Osteoblast (primary cell): ENCODE results near the gene ZNF618. TPM values are rescaled to one million over a fixed set of nuclear protein-coding genes. Genes with fewer than 3 reads are reported as not detected.

Experiments
- DNase-seq: peaks from one replicate; pipeline ENCODE4 v3.0.0; 2011; ENCODE audit warnings: low spot score, mixed read lengths; ENCODE audit not compliant: insufficient read length; ENCODE audit errors: missing footprints
- H2AFZ ChIP-seq: 2 replicates; pipeline ENCODE4 v1.6.0; 2011; ENCODE audit warnings: mild to moderate bottlenecking, low read length
- H3K27ac ChIP-seq: 2 replicates; pipeline ENCODE4 v1.5.1; 2011; ENCODE audit warnings: mild to moderate bottlenecking, low read depth, low read length, moderate library complexity
- H3K27me3 ChIP-seq: 2 replicates; pipeline ENCODE4 v1.6.0; 2012; ENCODE audit warnings: mild to moderate bottlenecking, control low read depth, inconsistent platforms, low read length, moderate library complexity; ENCODE audit not compliant: insufficient read depth
- H3K36me3 ChIP-seq: 2 replicates; pipeline ENCODE4 v1.5.1; 2011; ENCODE audit warnings: mild to moderate bottlenecking, low read length, control low read depth, moderate library complexity; ENCODE audit not compliant: insufficient read depth
- H3K4me1 ChIP-seq: 2 replicates; pipeline ENCODE4 v1.5.1; 2011; ENCODE audit warnings: mild to moderate bottlenecking, low read length, control low read depth, moderate library complexity; ENCODE audit not compliant: insufficient read depth
- H3K4me2 ChIP-seq: 2 replicates; pipeline ENCODE4 v1.6.0; 2011; ENCODE audit warnings: mild to moderate bottlenecking, low read length; ENCODE audit not compliant: insufficient read depth
- H3K4me3 ChIP-seq: fragments of 200-600 bp; sonication (generic); 3 replicates; pipeline ENCODE4 v1.5.1; 2012; ENCODE audit warnings: mild to moderate bottlenecking, low read length, inconsistent platforms; ENCODE audit not compliant: insufficient read depth
- H3K79me2 ChIP-seq: 2 replicates; pipeline ENCODE4 v1.6.0; 2012; ENCODE audit warnings: mild to moderate bottlenecking, low read length, control low read depth, inconsistent platforms; ENCODE audit not compliant: insufficient read depth
- H3K9me3 ChIP-seq: 2 replicates; pipeline ENCODE4 v1.5.1; 2011; ENCODE audit warnings: low read depth, low read length, control low read depth
- H4K20me1 ChIP-seq: 2 replicates; pipeline ENCODE4 v1.6.0; 2012; ENCODE audit warnings: mild to moderate bottlenecking, low read length, control low read depth; ENCODE audit not compliant: insufficient read depth
- CTCF ChIP-seq: IDR thresholded peaks from 2 replicates; pipeline ENCODE4 v1.5.1; 2011; ENCODE audit warnings: mild to moderate bottlenecking, low read depth, low read length, moderate library complexity; ENCODE audit errors: extremely low read depth
- total RNA-seq: library from RNA; depleted of rRNA; stranded (reverse); fragments of >200 nt; gene quantifications from 2 replicates; pipeline ENCODE4 v1.2.3, GENCODE V29; 2012

Gene ZNF618
- total RNA-seq, 1 donor, result 10.1 TPM

GRCh38 chr9:113949571-113950078 lies 73.5 kb downstream of the ZNF618 start:
- no peak for TF ChIP-seq CTCF
- Histone ChIP-seq H3K4me3 (no peak overlapping the region), H3K27ac (no peak overlapping the region), H3K9me3 (no peaks in the 10 kb centered on the region), H3K36me3 (no peaks in the 10 kb centered on the region), H3K4me2 (no peak overlapping the region), H3K4me1 (peaks cover 24% of the 10 kb centered on the region), H2AFZ (no peak overlapping the region), H3K27me3 (no peaks in the 10 kb centered on the region), H4K20me1 (peaks cover 19% of the 10 kb centered on the region), H3K79me2 (peaks cover 92% of the 10 kb centered on the region)
- DNase-seq, result no peak

- H3K9me3 ChIP-seq, result no peaks in the 10 kb centered on the region
- no peak overlapping the region for H2AFZ ChIP-seq
- H4K20me1 ChIP-seq, result peaks cover 16% of the 10 kb centered on the region
- no peak overlapping the region for H3K4me2 ChIP-seq
- no peaks in the 10 kb centered on the region for H3K27me3 ChIP-seq
- peaks cover 84% of the 10 kb centered on the region for H3K79me2 ChIP-seq
- no peaks in the 10 kb centered on the region for H3K36me3 ChIP-seq
- DNase-seq, result no peak
- no peak for TF ChIP-seq CTCF
- no peak overlapping the region for H3K4me3 ChIP-seq
- H3K4me1 ChIP-seq, result peaks cover 32% of the 10 kb centered on the region
- no peak overlapping the region for H3K27ac ChIP-seq
These were observed 74.3 kb downstream of the ZNF618 start for GRCh38 chr9:113950195-113951031.

DNA sequence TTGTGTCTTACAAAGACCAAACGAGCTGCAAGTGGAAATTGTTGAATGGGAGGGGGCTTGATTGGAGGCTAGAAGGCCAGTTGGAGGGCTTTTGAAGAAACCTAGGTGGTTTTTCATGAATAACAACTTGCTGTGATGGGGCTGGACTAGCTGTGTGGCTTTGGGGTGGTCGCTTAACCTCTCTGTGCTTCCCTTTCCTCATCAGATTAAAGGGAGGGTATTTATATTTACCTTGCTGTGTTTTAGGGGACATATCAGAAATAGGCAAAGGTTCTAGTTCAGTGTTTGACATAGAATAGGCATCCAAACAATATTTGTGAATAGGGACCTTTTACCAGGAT lies 74.9 kb downstream of the ZNF618 start:
- H3K4me2 ChIP-seq, result no peak overlapping the region
- H3K27me3 ChIP-seq, result no peaks in the 10 kb centered on the region
- TF ChIP-seq CTCF, result no peak
- no peaks in the 10 kb centered on the region for H3K9me3 ChIP-seq
- no peak overlapping the region for H2AFZ ChIP-seq
- no peaks in the 10 kb centered on the region for H3K36me3 ChIP-seq
- H4K20me1 ChIP-seq, result peaks cover 13% of the 10 kb centered on the region
- no peak overlapping the region for H3K27ac ChIP-seq
- peaks cover 80% of the 10 kb centered on the region for H3K79me2 ChIP-seq
- no peak for DNase-seq
- H3K4me1 ChIP-seq, result peaks cover 38% of the 10 kb centered on the region
- no peak overlapping the region for H3K4me3 ChIP-seq

GRCh38 chr9:113952676-113953075 lies 76.6 kb downstream of the ZNF618 start:
- Histone ChIP-seq H4K20me1 (peaks cover 7% of the 10 kb centered on the region), H3K9me3 (no peaks in the 10 kb centered on the region), H3K36me3 (no peaks in the 10 kb centered on the region), H2AFZ (no peak overlapping the region), H3K4me3 (no peak overlapping the region), H3K4me1 (peaks cover 55% of the 10 kb centered on the region), H3K4me2 (no peak overlapping the region), H3K27ac (peak overlapping the region; percentile 56), H3K79me2 (peaks cover 75% of the 10 kb centered on the region), H3K27me3 (no peaks in the 10 kb centered on the region)
- DNase-seq, result no peak
- TF ChIP-seq CTCF, result no peak
